Activated CD8-positive, alpha-beta memory T cell treated with anti-CD3 and anti-CD28 coated beads for 4 hours (primary cell): ENCODE measurements around the gene CYP4B1.
"Not testable (repeated sequence)": the region's sequence is repeated elsewhere in the genome, so short reads cannot be mapped to it uniquely, and the experiment has no call there.

Experiments used
- DNase-seq, 2 donors: peaks; one replicate each; pipeline ENCODE4 v3.0.0-alpha.2; 2020; ENCODE audit warnings: low read depth in 2 of 2

CYP4B1 gene

DNA sequence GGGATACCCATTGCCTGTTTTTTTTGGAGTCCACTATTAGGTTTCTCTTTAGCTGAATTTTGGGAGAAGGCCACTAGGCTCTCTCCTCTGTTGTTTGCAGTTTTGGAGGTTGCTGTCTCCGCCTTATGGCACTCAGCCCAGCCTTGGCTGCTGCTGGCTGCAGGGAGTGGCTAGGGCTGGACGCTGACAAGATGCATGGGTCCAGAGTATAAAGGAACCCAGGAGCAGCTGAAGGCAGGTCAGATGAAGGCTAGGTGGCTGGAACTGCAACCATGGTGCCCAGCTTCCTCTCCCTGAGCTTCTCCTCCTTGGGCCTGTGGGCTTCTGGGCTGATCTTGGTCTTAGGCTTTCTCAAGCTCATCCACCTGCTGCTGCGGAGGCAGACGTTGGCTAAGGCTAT is at the start of gene CYP4B1:
Gene CYP4B1 (plus strand): TSS at position 237 of the 400 bp plus-strand sequence. CDS start 36 bp downstream, at position 273.
- DNase-seq = no peak

DNA sequence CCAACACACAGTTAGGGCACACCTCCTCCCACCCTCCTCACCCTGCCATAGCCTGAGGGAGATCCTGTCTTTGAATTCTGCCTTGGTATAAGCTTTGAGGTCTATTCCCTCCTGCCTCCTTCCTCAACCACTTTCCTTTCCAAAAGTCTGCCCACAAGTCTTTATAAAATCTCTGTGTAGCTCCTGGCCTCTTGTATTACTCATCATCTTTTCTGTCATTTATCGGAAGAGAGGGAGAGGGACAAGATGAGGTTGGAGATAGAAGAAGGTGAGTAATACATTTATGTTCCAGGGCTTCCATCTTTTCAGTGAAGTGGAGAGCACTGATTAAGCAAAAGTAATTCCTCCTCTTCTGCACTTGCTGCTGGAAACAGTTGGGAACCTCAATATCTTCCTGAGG is 49.4 kb upstream of the CYP4B1 start:
- no peak for DNase-seq

DNA sequence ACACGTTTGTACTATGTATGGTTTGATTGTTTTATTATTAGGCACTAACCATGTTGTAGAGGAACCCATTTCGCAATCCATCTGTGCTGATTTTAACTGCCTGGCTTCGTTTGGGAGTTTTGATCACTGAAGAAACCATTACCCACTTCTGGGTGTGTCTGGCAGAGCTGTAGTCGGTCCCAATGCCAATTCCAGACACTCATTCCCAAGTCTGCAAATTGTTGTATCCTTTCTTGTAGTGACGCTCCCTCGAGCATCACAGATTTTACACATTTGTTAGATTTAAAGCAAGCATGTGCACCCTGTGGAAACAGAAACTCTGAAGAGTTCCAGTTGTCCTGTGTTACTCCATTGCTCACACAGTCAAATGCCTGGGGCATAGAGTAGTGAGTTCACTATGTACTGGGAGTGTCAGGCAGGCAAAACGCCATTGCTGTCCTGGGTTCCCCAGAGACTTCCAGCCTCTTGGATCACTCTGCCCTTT is 48.9 kb upstream of the CYP4B1 start:
- DNase-seq = no peak

DNA sequence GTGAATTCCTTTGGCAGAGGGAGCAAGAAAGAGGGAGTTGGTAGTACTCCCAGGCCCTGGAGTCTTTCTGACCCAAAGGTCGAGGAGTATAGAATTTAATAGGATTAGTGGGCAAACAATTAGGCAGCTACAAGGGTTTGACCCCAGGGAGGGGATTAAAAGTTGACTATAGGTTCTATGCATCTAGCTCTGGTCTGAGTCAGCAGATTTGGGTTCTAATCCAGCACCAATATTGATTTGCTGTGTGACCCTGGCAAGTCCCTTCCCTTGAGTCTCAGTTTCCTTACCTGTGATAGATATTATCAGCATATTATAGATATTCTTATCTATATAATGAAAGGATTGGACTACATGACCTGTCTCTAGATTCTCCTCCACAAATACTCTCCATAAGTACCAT is 44.9 kb upstream of the CYP4B1 start:
- no peak for DNase-seq

DNA sequence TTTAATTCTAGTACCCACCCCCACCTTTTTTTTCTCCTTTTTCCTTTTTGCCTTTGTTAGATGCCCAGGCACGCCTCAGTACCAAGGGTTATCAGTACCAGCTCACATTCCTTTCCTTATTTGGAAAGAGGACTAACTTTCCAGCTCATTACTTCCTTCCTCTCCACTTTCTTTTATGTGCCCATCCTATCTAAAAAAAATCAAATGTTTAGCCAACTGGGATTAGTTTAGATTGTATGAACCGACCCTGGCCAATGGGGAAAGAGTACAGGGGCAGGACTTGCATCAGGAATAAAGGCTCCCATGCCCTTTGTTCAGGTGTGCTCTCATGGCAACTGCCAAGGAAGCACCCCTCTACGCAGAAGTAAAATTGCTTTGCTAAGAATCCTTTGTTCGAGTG is 44.1 kb upstream of the CYP4B1 start:
- not testable (repeated sequence) for DNase-seq

DNA sequence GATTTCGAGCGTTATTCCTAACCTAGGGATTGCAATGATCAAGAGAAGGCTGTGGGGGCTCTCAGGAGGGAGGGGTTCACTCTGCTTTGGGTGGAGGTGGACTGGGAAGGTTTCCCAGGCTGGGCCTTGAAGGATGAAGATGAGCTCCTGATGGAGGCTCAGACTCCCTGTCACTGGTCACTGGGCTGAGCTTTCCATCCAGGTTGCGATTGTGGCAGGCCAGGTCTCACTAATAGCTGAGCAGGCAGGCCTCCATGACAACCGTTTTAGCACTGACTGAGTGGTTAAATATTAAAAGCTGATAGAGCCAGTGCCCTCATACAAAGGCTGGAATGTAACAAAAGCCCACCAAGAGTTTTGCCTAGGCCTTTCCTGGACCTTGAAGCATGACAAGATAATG is 43.7 kb upstream of the CYP4B1 start:
- no peak for DNase-seq

DNA sequence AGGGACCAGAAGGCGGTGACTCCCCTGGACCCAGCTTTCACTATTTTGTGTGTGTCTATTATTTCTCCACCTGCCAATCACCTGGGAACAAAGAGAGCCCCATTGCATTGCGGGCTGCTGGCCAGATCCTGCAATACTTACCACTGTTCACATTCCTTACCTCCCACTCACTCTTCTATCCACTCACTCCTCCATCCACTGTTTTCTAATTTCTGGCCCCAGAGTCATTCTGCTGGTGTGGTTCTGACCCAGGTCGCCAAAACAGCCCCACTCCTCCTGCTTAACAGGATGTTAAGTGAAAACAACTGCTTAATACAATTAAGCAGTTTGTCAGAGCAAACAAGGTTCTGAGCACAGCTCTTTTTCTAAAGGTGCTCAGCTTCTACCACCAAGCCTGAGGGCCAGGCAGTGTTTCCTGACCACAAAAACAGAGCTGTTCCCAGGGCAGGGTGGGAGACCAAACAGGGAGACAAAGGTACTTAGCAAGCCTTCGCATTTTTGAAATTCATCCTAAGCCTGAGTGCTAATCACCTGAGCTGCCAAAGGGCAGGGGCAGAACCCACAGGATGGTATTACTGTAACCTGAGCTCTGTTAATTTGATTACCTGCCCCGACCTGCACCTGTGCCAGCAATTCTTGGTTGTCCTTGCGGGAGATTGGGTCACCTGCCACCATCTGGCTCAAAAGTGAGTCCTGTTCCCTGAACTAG is 41.4 kb upstream of the CYP4B1 start:
- DNase-seq = no peak

DNA sequence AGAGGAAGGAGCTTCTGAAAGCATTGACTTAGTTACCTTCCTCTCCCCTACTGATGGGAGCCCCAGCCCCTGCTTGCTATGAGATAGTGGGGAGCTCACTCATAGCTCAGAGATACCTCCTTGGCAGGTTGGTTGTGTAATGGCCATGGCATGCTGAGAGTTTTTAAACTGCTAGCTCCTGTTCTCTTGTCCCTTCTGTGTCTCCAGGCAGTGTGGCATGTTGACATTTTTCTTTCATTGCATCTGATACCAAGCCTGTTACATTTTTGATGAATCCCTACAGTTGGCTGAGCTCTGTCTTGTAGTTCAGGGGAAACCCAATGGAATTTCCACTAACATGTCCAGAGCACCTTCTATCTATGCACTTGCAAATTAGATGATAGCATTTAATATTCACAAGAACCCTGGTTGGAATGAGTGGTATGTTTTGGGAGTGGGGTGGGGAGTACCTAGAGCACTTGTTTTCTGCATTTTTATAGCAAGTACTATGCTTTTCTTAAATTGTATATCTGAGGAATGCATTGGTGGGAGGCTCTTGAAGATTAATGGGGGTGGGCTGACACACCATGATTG is 40.8 kb upstream of the CYP4B1 start:
- DNase-seq = no peak

DNA sequence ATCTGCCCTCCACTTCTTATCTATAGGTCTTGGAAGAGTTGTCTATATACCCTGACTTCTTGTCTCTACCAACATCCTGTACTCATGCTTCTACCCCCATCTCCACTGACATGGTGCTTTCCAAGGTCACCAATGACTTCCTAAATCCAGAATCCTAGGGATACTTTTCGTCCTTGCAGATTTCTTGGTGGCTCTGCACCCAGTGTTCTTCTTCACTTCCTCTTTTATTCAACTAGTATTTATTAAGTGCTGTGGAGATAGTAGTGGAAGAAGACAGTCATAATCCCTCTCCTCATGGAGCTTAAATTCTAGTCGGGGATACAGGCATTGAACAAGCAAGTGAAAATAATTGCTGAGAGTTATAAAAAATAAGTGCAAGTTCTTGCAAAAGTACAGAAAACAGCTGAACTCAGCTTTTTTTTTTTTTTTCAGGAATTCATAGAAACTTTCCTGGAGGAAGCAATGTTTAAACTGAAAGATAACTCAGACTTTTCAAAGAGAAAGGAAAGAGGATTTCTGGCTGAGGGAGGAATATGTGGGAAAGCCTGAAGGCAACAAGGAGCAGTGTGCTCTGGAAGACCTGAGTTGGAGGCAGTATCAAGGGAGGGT is 38.2 kb upstream of the CYP4B1 start:
- no peak for DNase-seq

DNA sequence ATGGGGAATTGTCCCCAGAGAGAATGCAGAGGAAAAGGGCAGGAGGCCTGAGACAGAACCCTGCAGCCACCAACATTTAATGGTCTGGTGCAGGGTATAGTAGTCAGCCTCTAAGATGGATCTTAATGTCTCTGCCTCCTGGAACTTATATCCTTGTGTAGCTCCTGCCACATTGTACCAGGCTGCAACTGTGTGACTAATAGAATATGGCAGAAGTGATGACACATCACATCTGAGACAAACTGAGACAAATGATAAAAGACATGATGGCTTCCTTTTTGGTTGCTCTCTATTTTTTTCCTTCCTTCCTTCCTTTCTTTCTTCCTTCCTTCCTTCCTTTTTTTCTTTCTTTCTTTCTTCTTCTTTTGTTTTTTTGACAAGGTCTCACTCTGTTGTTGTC is 37.1 kb upstream of the CYP4B1 start:
- no peak for DNase-seq

DNA sequence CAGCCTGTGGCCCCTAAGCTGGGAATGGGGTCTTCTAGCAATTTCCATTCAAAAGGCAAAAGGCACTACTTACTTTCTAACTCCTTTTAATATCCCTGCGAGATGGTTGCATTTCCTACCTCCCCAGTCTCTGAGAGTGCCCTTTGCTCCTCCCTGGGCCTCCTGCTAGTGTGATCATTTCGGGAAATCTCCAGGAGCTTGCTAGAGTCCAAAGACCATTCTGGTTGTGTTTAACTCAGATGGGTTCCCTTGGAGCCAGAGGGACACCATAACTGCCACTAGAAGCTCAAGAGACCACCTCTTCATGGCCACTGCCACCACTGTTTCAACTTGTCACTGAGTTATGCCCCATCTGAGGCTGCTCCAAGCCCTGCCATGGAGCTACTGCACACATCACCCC is 34.4 kb upstream of the CYP4B1 start:
- DNase-seq = no peak

DNA sequence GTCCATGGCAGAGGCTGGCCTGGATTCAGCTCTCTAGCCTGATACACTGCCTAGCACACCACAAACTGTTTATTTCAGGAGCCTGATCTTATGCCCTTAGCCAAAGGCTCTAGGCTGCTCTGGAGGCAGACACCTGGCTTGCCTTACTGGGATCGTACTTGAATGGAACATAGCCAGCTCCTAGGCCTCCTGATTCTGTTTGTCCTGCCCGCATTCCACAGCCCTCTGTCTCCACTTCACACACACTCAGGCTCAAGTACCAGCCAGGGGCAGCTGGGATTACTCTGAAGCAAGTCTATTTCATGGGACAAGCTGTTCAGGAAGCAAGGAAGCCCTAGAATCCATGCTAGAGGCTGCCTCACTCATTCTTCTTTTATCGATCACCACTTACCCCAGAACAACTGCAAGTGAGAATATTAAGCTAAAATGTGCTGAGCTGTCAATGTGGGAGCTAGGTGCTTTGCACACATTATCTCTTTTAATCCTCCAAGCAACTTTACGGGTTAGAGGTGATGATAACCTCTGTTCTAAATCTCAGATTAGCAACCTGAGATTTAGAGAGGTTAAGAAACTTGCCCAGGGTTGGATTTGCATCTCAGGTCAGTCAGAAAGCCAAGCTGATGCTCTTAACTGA is 31.1 kb upstream of the CYP4B1 start:
- DNase-seq = no peak

DNA sequence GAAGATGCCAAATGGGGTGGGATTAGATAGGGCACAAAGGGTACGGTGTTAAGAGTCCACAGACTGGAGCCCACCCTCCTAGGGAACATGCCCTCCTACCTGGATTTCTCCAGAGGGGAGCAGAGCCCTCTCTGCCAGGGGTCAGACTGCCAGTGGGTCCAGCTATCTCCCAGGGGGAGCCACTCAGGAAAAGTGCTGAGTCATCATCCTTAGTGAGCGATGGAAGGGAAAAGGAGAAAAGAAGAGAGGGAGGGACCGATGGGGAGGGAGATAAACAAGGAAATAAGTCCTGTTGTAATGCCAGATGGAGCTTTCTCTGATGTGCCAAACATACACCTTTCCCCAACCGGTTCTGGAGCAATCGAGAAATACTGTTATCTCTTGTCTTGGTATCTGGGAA is 30.4 kb upstream of the CYP4B1 start:
- DNase-seq = no peak

DNA sequence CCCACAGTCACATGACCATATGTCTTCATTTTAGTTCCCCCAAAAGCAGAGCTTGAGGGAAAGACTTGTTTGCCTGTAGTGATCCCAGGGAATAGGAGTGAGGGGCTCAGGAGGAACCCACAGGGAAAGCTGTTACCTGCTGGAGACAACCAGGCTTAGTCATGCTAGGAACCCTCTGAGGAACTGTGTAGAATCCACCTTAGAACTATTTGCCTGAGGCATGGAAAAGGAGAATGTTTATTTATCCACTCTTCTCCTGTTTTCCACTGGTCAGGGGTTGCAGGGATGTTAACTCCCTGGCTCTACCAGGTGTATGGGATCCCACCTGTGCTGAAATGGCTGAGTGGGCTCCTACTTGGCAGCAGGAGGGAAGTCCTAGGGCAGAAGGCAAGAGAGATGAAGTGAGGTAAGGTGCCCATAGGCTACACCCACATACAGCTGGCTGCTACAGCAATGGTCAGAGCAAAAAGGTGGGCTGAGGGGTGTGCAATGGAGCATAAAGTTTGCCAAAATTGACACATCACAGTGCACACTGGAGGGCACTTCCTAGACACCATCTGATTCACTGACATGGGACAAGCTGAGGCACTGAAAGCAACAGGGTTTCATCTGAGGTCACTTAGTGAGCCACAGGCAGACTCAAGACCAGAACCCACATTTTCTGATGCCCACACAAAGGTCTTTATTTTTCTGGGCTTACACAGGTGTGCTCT is 29.7 kb upstream of the CYP4B1 start:
- DNase-seq = no peak

DNA sequence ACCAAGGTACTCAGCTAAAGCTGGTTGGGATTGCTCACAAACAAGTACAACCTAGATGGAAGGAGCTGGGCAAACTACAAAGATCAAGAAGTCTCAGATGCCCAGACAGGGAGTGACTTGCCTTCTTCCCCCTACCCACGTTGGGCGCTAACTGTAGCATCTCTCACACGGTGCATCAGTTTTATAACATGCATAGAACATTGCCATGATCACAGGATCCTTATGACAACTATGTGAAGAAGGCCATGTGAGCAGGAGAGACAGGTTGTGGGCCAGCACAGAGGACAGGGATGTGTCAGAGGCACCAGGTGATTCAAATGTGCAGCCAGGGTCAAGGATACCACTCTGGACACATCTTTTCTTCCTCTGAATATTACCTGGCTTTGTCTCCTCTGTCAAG is 28.3 kb upstream of the CYP4B1 start:
- DNase-seq = no peak

DNA sequence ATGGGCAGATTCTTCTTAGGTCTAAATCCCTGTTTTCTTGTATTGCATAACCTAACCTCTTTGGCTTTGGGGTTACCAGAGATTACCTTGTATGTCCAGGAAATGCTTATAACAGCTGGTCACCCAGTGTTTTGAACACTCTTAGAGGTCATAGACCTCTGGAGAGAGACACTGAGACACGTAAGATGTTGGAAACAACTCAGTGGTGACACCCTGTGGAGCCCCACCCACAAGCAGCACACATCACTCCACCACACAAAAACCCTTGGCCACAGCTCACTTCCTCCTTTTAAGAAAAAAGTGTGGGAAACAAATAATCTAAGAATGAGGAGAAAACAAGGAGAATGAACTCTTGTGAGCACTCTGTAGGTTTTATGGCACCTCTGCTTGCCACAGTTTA is 26.3 kb upstream of the CYP4B1 start:
- no peak for DNase-seq

DNA sequence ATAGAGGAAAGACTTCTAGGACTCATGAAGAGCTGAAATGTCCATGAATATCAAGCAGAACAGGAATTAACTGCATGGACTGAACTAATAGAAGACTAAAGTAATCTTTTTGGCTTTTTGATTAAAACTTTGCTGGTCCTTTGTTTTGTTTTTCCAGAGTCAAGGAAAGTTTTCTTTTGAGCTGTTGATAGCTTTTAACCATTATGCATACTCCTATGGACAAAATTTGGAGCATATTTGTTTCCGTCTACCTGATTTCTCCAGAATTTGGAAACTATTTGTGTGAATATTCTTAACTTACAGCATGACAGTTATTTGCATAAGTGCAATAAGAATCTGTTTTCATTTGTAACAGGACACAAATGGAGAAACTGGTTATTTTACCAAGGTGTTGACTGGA is 24.5 kb upstream of the CYP4B1 start:
- no peak for DNase-seq

DNA sequence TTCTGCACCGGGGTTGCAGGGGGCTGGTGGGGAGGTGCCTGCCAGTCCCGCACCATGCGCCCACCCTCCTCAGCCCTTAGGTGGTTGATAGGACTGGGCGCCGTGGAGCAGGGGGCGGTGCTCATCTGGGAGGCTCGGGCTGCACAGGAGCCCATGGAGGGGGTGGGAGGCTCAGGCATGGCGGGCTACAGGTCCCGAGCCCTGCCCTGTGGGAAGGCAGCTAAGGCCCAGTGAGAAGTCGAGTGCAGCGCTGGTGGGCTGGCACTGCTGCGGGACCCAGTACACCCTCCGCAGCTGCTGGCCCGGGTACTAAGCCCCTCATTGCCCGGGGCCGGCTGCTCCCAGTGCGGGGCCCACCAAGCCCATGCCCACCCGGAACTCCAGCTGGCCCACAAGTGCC is 20.4 kb upstream of the CYP4B1 start:
- DNase-seq = not testable (repeated sequence)

DNA sequence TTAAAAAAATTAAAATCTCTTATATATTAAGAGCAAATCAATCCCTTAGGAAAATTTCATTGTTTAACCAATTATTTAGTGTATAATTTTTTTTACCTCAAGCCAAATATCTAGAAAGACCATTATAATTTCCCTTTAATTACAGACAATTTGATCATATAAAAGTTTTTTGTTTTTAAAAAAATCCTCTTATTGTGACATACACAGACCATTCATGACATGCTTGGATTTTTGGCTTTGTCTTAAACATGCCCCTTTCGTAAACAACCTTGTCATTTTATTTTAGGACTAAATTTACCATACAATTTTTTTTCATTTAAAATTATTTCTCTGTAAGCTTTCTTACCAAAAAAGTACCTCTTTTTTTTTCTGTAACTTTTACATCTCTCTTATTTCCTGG is 14.2 kb upstream of the CYP4B1 start:
- no peak for DNase-seq

DNA sequence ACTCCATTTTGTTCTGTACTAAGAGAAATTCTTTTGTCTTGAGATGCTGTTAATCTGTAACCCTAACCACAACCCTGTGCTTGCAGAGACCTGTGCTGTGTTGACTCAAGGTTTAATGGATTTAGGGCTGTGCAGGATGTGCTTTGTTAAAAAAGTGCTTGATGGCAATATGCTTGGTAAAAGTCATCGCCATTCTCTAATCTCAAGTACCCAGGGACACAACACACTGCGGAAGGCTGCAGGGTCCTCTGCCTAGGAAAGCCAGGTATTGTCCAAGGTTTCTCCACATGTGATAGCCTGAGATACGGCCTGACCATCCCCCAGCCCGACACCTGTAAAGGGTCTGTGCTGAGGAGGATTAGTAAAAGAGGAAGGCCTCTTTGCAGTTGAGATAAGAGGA is 10.2 kb upstream of the CYP4B1 start:
- not testable (repeated sequence) for DNase-seq

DNA sequence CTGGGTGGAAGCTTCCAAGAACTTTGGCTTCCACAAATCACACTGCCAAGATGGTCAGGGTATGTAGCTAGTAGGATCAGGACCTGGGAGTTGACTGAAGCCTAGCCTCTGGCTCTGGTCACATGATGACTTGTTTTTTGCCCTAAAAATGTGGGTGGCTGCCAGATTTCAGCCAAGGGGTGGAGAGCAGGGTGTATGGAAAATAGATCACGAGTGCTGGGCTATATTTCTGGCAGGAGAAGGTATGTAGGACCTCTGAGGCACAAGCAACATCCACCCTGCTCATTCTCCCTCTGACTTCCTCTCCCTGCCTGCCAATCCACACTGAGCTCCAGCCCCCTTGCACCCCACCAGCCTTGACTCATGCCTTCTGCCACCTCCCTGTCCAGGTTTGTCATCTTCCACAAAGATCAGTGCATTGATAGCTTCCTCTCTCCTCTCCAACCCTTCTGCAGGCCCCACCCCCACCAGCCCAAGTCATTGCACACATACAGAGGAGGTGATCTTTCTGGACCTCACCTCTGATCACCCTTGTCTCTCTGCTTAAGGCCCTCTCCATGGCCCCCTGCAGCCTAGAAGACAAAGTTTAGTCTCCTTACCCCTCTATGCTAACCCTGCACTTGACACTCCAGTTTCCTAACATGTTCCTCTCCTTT is 8.3 kb upstream of the CYP4B1 start:
- no peak for DNase-seq

DNA sequence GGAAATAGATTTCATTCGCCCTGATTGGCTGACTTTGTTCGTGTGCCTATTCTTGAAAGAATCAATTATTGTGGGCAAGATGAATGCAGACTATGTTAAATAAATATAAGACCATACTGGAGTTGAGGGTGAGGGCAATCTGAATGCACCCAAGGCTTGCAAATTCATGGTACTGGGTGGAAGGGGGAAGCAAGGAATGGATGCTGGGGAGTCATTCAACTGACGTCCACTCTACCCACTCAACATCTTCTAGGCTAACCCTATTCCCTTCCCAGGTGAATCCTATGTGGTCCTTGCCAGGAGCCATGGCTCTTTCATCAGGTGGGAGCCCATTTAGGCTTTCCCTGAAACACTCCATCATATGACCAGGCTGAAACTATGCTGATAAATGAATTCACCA is 5.7 kb upstream of the CYP4B1 start:
- DNase-seq = no peak
